GM08714 (cell line): ENCODE measurements around the gene KIAA1217.
"Not testable (repeated sequence)": the region's sequence is repeated elsewhere in the genome, so short reads cannot be mapped to it uniquely, and the experiment has no call there.

Experiments used
- H3K4me3 ChIP-seq: fragments of 200-500 bp; sonication (Bioruptor generic); 2 replicates; pipeline ENCODE4 v1.5.1; 2014; ENCODE audit warnings: mild to moderate bottlenecking, low read length, inconsistent platforms
- ZNF274 ChIP-seq: IDR thresholded peaks from 2 replicates; pipeline ENCODE4 v1.6.1; 2012; ENCODE audit warnings: mild to moderate bottlenecking, low read depth, low read length

KIAA1217 gene

GRCh38 chr10:24340883-24341282 lies 131.9 kb downstream of the KIAA1217 start:
- no peak overlapping the region for H3K4me3 ChIP-seq
- no peak for TF ChIP-seq ZNF274

- no peak for TF ChIP-seq ZNF274
- no peak overlapping the region for H3K4me3 ChIP-seq
Measured at GRCh38 chr10:24341371-24341770, 132.4 kb downstream of the KIAA1217 start.

DNA sequence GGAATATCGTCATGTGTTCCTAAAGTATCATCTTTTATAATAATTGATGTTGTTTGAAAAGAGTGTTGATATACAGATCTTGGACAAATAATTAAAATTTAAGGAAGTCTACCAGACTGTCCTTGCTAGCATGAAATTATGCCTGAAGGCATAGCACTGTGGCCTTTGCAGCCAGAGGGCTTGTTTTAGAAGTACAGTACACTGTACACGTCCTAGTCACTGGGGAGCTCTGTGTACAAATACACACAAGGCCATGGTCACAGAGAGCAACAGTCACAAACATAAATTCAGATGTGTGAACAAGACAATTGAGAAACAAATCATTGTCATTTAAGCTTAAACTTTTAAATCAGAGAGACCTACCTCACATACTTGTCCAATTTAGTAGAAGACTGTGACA lies 133.0 kb downstream of the KIAA1217 start:
- H3K4me3 ChIP-seq = no peak overlapping the region
- TF ChIP-seq ZNF274 = no peak

DNA sequence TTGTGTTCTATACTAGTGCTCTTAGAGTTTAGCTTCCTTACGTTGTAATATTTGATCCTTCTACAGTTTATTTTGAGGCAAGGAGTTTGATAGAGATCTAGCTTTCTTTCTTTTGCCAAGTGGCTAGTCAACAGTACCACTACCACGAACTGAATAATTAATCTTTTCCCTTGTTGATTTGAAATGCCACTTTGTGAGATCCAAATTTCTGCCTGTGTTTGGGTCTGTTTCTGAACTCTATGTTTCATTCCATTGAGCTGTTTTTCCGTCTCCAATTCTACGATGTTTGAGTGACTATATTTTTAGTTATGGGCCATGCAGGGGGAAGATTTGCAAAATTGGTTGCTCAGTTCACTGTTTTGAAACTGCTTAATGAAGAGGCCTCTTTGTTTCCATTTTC lies 134.7 kb downstream of the KIAA1217 start:
- no peak overlapping the region for H3K4me3 ChIP-seq
- TF ChIP-seq ZNF274 = no peak

GRCh38 chr10:24344279-24344678 lies 135.3 kb downstream of the KIAA1217 start:
- H3K4me3 ChIP-seq = no peak overlapping the region
- TF ChIP-seq ZNF274 = no peak

DNA sequence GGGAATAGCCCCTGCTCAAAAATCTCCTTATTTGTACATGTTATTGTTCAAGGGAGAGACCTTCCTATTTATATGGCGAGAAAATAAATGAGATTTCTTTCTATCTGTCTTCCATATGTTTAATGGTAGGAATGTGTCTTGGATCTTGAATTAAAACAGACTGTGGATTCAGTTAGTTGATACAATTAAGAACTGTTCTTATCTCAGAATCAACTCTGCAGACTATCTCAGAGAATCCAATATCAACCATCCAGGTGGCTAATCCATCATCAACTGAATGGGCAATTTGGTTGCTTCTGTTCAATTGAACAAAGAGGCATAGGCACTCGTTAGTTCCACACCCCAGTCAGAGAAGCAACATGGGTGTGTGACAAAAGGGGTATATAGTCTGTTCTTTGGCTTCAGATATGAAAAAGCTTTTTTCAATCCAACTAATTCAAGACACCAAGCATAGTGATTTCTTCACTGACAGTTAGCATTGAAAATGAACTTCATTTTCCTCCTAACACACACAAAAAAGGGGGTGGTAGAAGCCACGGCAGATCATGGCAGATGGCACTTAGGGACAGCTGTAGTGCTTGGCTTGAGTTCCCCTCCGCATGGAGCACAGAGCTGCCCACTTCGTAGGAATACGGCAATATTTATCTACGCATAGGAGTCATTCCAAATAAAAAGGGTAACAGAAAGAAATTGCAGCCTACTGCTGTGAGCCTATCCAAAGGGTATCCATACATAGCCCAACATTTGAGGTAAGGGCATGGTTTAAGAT lies 135.9 kb downstream of the KIAA1217 start:
- H3K4me3 ChIP-seq = no peak overlapping the region
- no peak for TF ChIP-seq ZNF274

GRCh38 chr10:24346877-24347519 lies 138.1 kb downstream of the KIAA1217 start:
- no peak overlapping the region for H3K4me3 ChIP-seq
- no peak for TF ChIP-seq ZNF274

- TF ChIP-seq ZNF274 = no peak
- H3K4me3 ChIP-seq = no peak overlapping the region
Measured at GRCh38 chr10:24349379-24350001, 140.6 kb downstream of the KIAA1217 start.

- no peak overlapping the region for H3K4me3 ChIP-seq
- no peak for TF ChIP-seq ZNF274
Measured at GRCh38 chr10:24350070-24350921, 141.4 kb downstream of the KIAA1217 start.

DNA sequence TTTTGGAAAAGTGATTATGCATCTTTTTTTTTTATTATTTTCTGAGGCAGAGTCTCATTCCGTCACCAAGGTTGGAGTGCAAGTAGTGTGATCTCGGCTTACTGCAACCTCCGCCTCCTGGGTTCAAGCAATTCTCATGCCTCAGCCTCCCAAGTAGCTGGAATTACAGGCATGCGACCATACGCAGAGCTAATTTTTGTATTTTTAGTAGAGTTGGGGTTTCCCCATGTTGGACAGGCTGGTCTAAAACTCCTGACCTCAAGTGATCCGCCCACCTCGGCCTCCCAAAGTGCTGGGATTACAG lies 141.9 kb downstream of the KIAA1217 start:
- not testable (repeated sequence) for H3K4me3 ChIP-seq

GRCh38 chr10:24351961-24352360 lies 143.0 kb downstream of the KIAA1217 start:
- no peak for TF ChIP-seq ZNF274
- no peak overlapping the region for H3K4me3 ChIP-seq

GRCh38 chr10:24352399-24352798 lies 143.5 kb downstream of the KIAA1217 start:
- TF ChIP-seq ZNF274 = no peak
- no peak overlapping the region for H3K4me3 ChIP-seq

GRCh38 chr10:24353319-24353718 lies 144.4 kb downstream of the KIAA1217 start:
- no peak for TF ChIP-seq ZNF274
- no peak overlapping the region for H3K4me3 ChIP-seq

GRCh38 chr10:24355056-24355688 lies 146.2 kb downstream of the KIAA1217 start:
- H3K4me3 ChIP-seq = no peak overlapping the region
- TF ChIP-seq ZNF274 = no peak
